A673 (cell line): Measurements from ENCODE around the gene TANC1. TPM values are rescaled to one million over a fixed set of nuclear protein-coding genes. Genes with fewer than 3 reads are reported as not detected.

Experiments used
- BruUV-seq: library from RNA; stranded (reverse); fragments of 400-500 nt; replicated peaks from 2 replicates; lab custom pipeline; 2021; lab: Mats Ljungman, UMichigan
- CTCF ChIA-PET: fragments of 300-600 bp; sonication (Branson Sonifier 250); formaldehyde crosslinking; loops from one replicate; lab custom pipeline; 2022; ENCODE audit warnings: antibody characterized with exemption; lab: Charles Lee
- POLR2A ChIA-PET: fragments of 300-600 bp; sonication (Branson Sonifier 250); formaldehyde crosslinking; loops from one replicate; lab custom pipeline; 2022; ENCODE audit warnings: antibody characterized with exemption; ENCODE audit not compliant: low non-redundant PET; lab: Charles Lee
- DNase-seq: peaks from one replicate; pipeline ENCODE4 v3.0.0-alpha.2; 2015; ENCODE audit warnings: low spot score
- H3K27ac ChIP-seq: fragments of 200-600 bp; sonication (generic); 2 replicates; pipeline ENCODE4 v1.5.1; 2016; ENCODE audit warnings: mixed run types, low read depth, mild to moderate bottlenecking, mixed read lengths, antibody characterized with exemption, low read length; ENCODE audit not compliant: poor library complexity, severe bottlenecking
- H3K27me3 ChIP-seq: fragments of 200-600 bp; sonication (generic); replicated peaks from 2 replicates; pipeline ENCODE4 v1.6.1; 2017; ENCODE audit warnings: mixed run types, low read depth, mild to moderate bottlenecking, mixed read lengths, antibody characterized with exemption, low read length; ENCODE audit not compliant: insufficient read depth, poor library complexity
- H3K36me3 ChIP-seq: fragments of 200-600 bp; sonication (generic); 2 replicates; pipeline ENCODE4 v1.6.1; 2016; ENCODE audit warnings: mixed run types, mild to moderate bottlenecking, mixed read lengths, antibody characterized with exemption, low read length; ENCODE audit not compliant: insufficient read depth, poor library complexity, severe bottlenecking
- H3K4me1 ChIP-seq: fragments of 200-600 bp; sonication (generic); 2 replicates; pipeline ENCODE4 v1.6.1; 2017; ENCODE audit warnings: mixed run types, mild to moderate bottlenecking, mixed read lengths, antibody characterized with exemption, low read length; ENCODE audit not compliant: insufficient read depth, poor library complexity, severe bottlenecking
- H3K4me3 ChIP-seq: fragments of 200-600 bp; sonication (generic); 2 replicates; pipeline ENCODE4 v1.5.1; 2016; ENCODE audit warnings: low read depth, mixed run types, mild to moderate bottlenecking, mixed read lengths, low read length; ENCODE audit not compliant: poor library complexity, severe bottlenecking
- H3K9me3 ChIP-seq: fragments of 200-600 bp; sonication (generic); 2 replicates; pipeline ENCODE4 v1.6.1; 2016; ENCODE audit warnings: mixed run types, low read depth, mild to moderate bottlenecking, mixed read lengths, antibody characterized with exemption, low read length; ENCODE audit not compliant: poor library complexity, severe bottlenecking
- EZH2 ChIP-seq: fragments of 200-600 bp; sonication (generic); IDR thresholded peaks from 2 replicates; pipeline ENCODE4 v1.6.1; 2017; ENCODE audit warnings: borderline replicate concordance, low read depth, mild to moderate bottlenecking, mixed read lengths, antibody characterized with exemption, low read length; ENCODE audit not compliant: poor library complexity, severe bottlenecking
- intact Hi-C: fragments of 100-400 bp; cut with micrococcal nuclease; formaldehyde crosslinking; loops from one replicate; pipeline ENCODE4 v1.10.0; 2022; ENCODE audit not compliant: unreplicated experiment
- total RNA-seq: library from RNA; stranded (reverse); gene quantifications from 2 replicates; pipeline ENCODE4 v1.2.3, GENCODE V29; 2021
- TF ChIP-seq, protein P1 (sequence below): fragments of 300-800, 200-600 bp; sonication (generic); conservative IDR thresholded peaks from 2 replicates; pipeline ENCODE4 v1.5.1; 2017; ENCODE audit warnings: low read depth, mild to moderate bottlenecking, antibody characterized with exemption, low read length, moderate library complexity, mixed read lengths

TANC1 gene
- total RNA-seq, 1 experiment from 2014 or later = 9.0 TPM

DNA sequence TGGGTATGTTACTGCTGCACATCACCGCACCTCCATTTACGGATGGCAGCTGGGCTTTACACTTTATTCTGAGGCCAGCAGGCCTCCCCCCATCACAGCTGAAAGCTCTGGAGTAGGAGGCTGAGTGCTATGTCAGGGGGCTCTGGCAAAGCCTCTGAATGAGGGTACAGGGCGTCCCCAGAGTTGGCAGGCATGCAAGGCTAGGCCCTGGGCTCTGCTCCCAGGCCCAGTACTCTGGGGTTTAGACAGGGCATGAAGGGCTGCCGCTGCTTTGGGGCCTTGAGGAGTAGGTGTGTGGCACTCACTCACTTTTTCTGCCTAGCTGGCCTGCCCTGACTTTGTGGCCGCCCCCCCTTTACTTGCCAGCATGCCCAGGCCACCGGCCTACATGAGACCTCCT, 227.3 kb downstream of the TANC1 start:
- no peak for DNase-seq
- intact Hi-C loops = no loop called here
- no peaks in the 10 kb centered on the region for H3K27me3 ChIP-seq
- no peaks in the 10 kb centered on the region for H3K4me1 ChIP-seq
- H3K4me3 ChIP-seq = no peak overlapping the region
- CTCF ChIA-PET = no interaction called here
- TF ChIP-seq, protein P1, sequence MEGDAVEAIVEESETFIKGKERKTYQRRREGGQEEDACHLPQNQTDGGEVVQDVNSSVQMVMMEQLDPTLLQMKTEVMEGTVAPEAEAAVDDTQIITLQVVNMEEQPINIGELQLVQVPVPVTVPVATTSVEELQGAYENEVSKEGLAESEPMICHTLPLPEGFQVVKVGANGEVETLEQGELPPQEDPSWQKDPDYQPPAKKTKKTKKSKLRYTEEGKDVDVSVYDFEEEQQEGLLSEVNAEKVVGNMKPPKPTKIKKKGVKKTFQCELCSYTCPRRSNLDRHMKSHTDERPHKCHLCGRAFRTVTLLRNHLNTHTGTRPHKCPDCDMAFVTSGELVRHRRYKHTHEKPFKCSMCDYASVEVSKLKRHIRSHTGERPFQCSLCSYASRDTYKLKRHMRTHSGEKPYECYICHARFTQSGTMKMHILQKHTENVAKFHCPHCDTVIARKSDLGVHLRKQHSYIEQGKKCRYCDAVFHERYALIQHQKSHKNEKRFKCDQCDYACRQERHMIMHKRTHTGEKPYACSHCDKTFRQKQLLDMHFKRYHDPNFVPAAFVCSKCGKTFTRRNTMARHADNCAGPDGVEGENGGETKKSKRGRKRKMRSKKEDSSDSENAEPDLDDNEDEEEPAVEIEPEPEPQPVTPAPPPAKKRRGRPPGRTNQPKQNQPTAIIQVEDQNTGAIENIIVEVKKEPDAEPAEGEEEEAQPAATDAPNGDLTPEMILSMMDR = no peak
- TF ChIP-seq EZH2 = no peak
- BruUV-seq = no TSS peak
- H3K9me3 ChIP-seq = no peaks in the 10 kb centered on the region
- H3K27ac ChIP-seq = no peak overlapping the region
- no peaks in the 10 kb centered on the region for H3K36me3 ChIP-seq
- POLR2A ChIA-PET = no interaction called here

DNA sequence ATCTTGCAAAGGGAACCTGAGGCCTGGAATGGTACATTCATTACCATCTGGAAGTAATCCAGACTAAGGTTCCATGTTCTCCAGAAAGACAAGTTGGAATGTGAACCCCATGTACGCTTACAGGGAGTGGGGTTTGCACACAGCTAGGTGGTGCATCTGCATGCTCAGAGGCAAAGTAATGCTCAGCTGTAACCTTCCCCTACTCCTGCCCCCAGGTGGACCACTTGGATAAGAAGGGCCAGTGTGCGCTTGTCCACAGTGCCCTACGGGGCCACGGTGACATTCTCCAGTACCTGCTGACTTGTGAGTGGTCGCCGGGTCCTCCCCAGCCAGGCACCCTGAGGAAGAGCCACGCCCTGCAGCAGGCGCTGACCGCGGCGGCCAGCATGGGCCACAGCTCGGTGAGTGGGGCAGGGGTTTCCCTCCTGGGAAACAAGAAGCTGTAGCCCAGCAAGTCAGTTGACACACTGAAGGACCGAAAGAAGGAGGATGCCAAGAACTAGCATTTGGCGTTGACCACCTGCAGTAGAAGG, 228.0 kb downstream of the TANC1 start:
- Histone ChIP-seq H3K9me3 (no peaks in the 10 kb centered on the region), H3K4me1 (no peaks in the 10 kb centered on the region), H3K27me3 (no peaks in the 10 kb centered on the region), H3K27ac (no peak overlapping the region), H3K36me3 (no peaks in the 10 kb centered on the region), H3K4me3 (no peak overlapping the region)
- no TSS peak for BruUV-seq
- TF ChIP-seq EZH2 = no peak
- TF ChIP-seq, protein P1 = no peak
- ChIA-PET CTCF (no interaction called here), POLR2A (no interaction called here)
- intact Hi-C loops = no loop called here
- no peak for DNase-seq

DNA sequence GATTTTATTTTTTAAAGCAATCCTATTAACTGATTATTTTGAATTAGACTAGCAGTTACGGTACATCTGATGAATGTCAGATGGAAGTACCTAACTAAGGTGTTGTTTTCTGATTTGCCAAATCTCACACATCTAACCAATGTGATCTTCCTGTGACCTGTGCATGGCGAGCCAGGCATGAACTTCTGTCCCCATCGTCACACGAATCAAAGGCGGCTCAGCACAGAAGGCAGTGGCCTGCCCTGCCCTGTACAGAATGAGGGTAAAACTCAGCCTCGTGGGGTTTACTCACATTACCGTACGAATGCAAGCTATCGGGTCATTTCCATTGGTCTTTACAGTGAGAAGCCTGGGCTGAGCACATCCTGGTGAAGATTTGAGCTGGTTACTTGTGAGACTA, 230.8 kb downstream of the TANC1 start:
- no peak for TF ChIP-seq EZH2
- TF ChIP-seq, protein P1 = no peak
- H3K9me3 ChIP-seq = no peaks in the 10 kb centered on the region
- no peaks in the 10 kb centered on the region for H3K36me3 ChIP-seq
- BruUV-seq = no TSS peak
- H3K27ac ChIP-seq = no peak overlapping the region
- H3K4me3 ChIP-seq = no peak overlapping the region
- H3K27me3 ChIP-seq = no peaks in the 10 kb centered on the region
- H3K4me1 ChIP-seq = no peaks in the 10 kb centered on the region
- intact Hi-C loops = no loop called here
- DNase-seq = no peak
- POLR2A ChIA-PET = no interaction called here
- CTCF ChIA-PET = no interaction called here
